GM10266 (cell line): ENCODE measurements around the gene STK33.
A peak's percentile ranks its signal among the peaks of the same experiment; 100 is the strongest.

Experiments
- DNase-seq: peaks from one replicate; pipeline ENCODE4 v3.0.0; 2012; ENCODE audit errors: extremely low spot score
- CTCF ChIP-seq: IDR thresholded peaks from 2 replicates; pipeline ENCODE4 v1.5.1; 2012; ENCODE audit warnings: mild to moderate bottlenecking, low read depth; ENCODE audit not compliant: control insufficient read depth, insufficient read depth; ENCODE audit errors: missing control alignments

Gene STK33

DNA sequence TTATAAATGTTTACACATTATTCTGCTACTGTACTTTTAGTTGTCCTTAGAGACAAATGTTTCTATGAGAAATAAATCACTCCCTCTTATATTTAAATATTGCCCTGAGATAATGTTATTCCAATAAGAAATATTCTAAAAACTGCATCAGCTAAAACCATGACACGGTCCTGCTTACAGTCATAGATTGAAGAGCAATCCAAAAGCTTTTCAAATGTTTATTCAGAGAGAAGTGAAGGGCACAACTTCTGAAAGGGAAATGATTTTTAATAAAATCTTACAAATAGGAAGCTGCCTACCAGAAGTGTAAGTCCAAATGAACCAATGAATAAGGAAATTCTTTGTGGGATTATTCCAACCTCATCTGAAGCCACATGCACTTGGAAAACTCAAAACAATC, 49.2 kb downstream of the STK33 start:
- no peak for TF ChIP-seq CTCF
- no peak for DNase-seq

- TF ChIP-seq CTCF: no peak
- no peak for DNase-seq
Observed at GRCh38 chr11:8543278-8543677, 50.8 kb downstream of the STK33 start.

GRCh38 chr11:8541448-8541847, 52.6 kb downstream of the STK33 start:
- no peak for DNase-seq
- TF ChIP-seq CTCF: no peak

DNA sequence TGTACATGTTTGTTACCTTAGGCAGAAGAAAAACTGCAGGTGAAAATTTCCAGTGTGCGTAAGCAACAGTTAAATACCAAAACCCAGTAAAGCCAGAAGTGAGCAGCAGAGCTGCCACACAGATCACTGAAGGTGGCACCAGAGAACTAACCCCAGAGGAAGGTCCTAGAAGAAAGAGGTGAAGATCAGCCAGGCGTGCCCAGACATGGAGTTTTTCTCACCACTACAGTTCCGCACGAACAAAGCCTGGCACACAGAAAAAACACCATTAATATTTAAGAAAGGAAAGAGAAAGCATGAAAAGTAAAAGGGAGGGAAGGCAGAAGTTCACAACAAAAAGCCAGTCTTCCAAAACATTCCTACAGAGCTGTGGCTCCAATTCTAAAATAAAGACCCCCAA, 60.7 kb downstream of the STK33 start:
- TF ChIP-seq CTCF: peak; percentile 36
- peak; percentile 48 for DNase-seq

GRCh38 chr11:8532475-8532874, 61.6 kb downstream of the STK33 start:
- TF ChIP-seq CTCF: no peak
- peak; percentile 34 for DNase-seq

GRCh38 chr11:8531982-8532381, 62.0 kb downstream of the STK33 start:
- DNase-seq: peak; percentile 51
- no peak for TF ChIP-seq CTCF

GRCh38 chr11:8531312-8531711, 62.7 kb downstream of the STK33 start:
- no peak for DNase-seq
- no peak for TF ChIP-seq CTCF
